KG1 (cell line): ENCODE results near the gene MYL3.

Experiments used
- DNase-seq: peaks from one replicate; lab custom pipeline; 2025; lab: John Stamatoyannopoulos, UW

The MYL3 gene

GRCh38 chr3:46883054-46883829 lies 20.0 kb upstream of the MYL3 start:
- no peak for DNase-seq

GRCh38 chr3:46882377-46883053 lies 19.3 kb upstream of the MYL3 start:
- DNase-seq, result no peak

DNA sequence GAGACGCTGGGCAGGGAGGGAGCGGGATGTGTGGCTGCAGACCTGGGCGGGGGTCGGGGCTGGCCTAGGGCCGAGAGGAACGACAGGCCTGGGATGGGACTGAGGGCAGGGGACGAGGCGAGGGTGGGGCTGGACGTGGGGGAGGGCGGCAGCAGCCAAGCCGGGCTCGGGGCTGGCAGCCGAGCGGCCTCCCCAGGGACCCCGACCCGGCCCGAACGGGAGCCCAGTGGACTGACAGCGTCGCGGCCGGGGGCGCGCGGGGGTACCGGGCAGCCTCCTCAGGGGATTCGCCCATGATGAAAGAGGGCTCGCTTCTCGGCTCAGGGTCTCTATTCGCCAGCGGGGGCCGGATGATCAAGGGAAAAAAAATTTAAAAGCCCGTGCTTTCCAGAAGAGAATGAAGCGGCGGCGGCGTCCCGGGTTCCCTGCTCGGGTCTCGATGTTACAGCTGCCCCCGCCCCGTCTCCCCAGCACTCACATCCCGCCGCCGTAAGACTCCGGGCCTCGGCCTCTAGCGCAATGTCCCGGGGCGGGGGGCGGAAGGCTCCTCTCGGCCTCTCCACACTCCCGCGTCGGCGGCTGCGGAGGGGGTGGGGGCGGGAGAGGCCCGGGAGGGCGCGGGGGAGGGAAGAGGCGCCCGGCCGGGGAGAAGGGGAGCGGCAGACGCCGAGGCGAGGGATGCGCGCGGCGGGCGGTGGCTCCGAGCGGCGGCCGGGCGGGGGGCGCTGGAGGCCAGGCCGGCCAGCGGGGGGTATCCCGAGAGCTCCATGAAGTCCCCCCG lies 18.5 kb upstream of the MYL3 start:
- no peak for DNase-seq

DNA sequence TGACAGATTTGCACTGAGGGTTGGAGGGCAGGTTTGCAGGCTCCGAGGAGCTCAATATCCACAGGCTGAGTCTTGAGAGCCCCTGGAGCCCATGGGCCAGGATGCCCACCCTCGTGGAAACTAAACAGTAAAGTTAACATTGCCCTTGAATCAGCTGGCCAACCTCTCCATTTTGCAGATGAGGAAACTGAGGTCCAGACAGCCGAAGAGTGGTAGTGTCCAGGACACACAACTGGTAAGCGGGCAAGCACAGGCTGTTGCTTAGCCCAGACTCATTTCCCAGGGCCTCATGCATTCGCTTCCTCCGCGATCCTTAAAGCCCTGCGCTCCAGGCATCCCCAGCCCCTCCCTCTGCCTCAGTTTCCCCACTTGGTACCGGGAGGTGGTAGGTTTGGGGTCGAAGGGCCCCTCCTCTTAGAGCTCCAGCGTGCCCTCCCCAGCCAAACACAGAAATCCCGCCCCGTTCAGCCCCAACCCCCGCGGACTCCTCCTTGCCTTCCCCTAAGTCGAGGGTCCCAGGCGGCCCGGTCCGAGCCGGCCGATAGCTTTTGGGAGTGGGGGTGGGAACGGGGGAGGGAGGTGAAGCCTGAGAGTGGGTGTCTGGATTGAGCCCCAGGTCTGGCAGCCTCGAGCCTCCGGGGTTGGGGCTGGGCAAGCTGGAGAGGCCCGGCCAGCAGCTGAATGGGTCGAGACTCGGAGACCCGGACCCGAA lies 17.8 kb upstream of the MYL3 start:
- no peak for DNase-seq

DNA sequence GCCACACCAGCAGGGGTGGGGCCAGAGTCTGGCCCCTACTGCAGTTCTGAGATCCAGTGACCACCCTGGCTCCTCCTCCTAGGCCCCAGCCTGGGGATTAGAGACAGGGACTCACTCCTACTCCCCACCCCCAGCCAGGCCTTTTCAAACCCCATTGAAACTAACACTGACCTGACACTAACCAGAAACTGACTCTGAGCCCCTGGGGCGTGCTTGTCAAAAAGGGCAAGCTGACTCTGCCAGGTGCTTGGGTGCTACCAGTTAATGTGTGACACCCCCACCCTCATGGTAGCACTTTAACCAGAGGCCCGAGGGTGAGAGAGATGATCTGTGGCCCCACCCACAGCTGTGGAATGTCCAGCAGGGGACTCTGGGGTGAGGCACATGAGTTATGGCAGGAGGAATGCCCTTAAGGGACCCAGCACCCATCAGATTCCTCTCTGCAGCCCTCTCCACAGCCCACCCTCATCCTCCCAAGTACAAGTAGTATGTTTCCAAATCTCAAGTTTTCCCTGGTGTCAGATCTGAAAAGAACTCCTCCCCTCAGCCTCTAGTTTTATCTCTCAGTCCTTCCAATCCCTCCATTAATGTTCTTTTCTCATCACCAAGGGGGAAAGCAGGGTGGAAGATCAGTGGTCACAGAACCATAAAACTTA lies 15.7 kb upstream of the MYL3 start:
- DNase-seq, result no peak

- no peak for DNase-seq
These were observed 14.3 kb upstream of the MYL3 start, which contains the start of gene PTH1R for GRCh38 chr3:46877406-46878125. PTH1R (plus strand) TSS chr3:46877721; CDS start chr3:46883560, 5,839 bp downstream.

- no peak for DNase-seq
These were observed 13.4 kb upstream of the MYL3 start for GRCh38 chr3:46876313-46877300.

DNA sequence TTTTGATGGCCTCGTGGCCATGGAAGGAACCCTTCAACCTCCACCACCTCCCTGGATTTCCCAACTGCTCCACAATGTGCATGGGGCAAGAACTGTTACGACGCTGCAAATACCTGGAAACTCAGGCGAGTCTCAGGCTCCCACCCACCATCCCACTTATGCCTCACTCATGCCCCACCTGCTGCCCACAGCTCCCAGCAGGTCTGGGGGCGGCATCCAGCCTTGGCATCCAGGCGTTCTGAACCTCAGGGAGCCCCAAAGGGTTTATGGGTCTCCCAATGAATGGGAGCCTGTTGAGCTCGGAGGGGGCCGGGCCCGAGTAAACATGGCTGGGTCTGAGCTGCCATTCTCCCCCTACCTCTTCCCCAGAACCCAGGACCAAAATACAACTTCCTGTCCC lies 12.3 kb upstream of the MYL3 start:
- DNase-seq, result no peak

DNA sequence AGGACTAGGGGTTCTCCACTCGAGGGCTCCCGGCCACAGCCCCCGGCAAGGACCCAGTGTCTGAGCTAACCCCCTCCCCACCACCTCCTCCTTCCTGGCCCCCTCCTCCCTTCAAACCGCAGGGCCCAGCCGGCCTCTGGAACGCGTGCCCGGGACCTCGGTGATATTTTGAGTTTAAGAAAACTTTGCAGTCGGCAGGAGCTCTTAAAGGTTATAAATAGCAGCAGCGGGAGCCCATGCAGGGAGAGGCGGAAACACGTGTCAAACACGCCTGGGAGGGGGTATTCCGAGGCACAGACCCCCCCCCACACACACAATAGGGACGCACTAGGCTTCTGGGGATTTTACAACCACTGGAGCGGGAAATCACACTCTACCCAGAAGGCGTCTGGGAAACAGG lies 11.2 kb upstream of the MYL3 start:
- no peak for DNase-seq

- no peak for DNase-seq
These were observed 10.3 kb upstream of the MYL3 start for GRCh38 chr3:46873521-46873920.

- no peak for DNase-seq
These were observed 8.0 kb upstream of the MYL3 start for GRCh38 chr3:46871222-46871621.

DNA sequence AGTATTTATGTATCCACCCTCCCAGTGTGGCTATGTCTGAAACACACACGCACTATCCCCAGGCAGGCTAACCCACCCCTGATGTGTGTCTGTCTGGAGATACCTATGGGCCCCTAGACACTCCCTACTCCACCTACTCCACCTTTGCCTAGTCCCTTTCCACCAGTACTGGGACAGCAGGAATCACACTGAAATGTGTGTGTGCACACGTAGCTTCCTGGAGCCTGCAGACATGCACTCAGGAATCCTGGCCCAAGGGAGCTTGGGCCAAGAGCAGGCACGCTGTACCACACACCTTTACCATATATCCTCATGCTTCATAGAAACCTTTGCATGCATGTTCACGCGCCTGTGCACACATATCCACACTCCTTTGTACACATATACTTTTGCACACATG lies 7.4 kb upstream of the MYL3 start:
- DNase-seq, result no peak

- no peak for DNase-seq
These were observed 6.2 kb upstream of the MYL3 start for GRCh38 chr3:46869440-46869839.

DNA sequence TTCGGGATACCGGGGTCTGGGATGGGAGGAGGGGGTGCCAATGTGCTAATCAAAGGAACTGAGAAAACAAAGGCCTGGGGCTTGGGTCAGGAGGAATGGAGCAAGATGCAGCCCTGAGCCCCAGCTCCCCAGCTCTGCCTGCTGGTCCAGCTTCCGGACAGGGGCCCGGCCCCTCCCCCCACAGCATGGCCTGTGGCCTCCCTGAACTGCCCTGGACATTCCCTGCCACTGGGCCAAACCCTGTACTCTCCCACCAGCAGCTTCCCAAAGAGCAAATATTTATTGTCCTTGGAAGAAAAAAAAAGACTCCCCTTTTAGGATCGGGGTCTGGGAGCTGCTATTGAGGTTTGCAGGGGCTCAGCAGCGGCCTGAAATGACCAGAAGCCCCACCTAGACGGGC lies 5.7 kb upstream of the MYL3 start:
- DNase-seq, result no peak

GRCh38 chr3:46868287-46868686 lies 5.0 kb upstream of the MYL3 start:
- DNase-seq, result no peak

- DNase-seq, result no peak
These were observed 4.3 kb upstream of the MYL3 start for GRCh38 chr3:46867550-46867898.

GRCh38 chr3:46866720-46867549 lies 3.7 kb upstream of the MYL3 start:
- no peak for DNase-seq

DNA sequence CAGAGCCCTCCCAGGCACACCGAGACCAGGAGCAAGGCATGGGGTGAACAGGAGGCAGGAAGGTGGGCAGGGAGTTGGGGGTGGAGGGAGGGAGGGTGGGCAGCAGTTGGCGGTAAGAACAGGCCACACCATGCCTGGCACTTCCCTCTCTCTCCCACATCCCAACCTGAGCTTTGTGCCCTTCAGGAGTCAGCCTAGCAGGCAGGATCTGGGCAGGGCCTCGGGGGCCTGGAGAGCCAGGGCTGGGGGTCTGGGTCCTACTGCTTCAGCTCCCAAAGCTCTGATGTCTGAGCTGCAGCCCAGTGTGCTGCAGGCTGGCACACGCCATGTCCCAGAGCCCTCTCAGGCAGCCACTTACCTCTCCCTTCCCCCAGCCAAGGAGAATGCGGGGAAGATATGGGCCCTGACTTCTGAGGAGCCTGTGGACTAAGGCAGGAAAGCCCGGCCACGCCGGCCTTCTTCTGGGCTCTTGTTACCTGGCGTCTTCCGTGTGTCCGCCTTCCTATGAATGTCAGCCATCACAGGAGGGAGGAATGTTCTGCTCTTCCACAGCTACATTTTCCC lies 2.9 kb upstream of the MYL3 start:
- no peak for DNase-seq

DNA sequence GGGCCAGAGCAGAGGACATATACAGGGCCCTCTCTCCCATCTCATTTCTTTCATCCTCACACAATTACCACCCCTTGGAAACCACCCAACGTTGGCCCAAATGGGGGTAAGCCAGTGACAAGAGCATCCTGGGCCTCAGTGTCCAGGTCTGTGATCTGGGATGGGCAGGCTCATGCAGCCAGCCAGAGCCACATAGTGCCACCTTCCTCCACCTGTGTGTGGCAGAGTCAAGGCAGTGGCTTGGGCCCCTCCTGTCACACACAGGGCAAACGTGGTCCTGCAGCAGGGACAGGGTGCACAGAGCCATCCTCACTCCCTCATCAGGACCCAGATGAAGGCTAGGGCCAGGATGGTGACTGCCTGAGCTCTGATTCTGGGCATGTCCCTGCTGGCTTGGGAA lies 2.3 kb upstream of the MYL3 start:
- DNase-seq, result no peak
